NCI-H345 treated with DMSO at 0.1 percent for 48 hours (cell line): ENCODE results near the gene HELZ.
"Not testable (repeated sequence)": the region's sequence is repeated elsewhere in the genome, so short reads cannot be mapped to it uniquely, and the experiment has no call there.

Source experiments
- DNase-seq: peaks from one replicate; lab custom pipeline; 2025; ENCODE audit not compliant: unreplicated experiment; lab: John Stamatoyannopoulos, UW

HELZ gene

GRCh38 chr17:67265436-67266019 lies 20.5 kb upstream of the HELZ start:
- DNase-seq = no peak

- no peak for DNase-seq
Measured at GRCh38 chr17:67262435-67263117, 17.6 kb upstream of the HELZ start.

- DNase-seq = no peak
Measured at GRCh38 chr17:67260170-67260987, 15.4 kb upstream of the HELZ start.

GRCh38 chr17:67258821-67259468 lies 13.9 kb upstream of the HELZ start:
- DNase-seq = no peak

GRCh38 chr17:67256075-67256732 lies 11.2 kb upstream of the HELZ start:
- no peak for DNase-seq

GRCh38 chr17:67253384-67253783 lies 8.4 kb upstream of the HELZ start:
- DNase-seq = no peak

- not testable (repeated sequence) for DNase-seq
Measured at GRCh38 chr17:67251586-67251985, 6.6 kb upstream of the HELZ start.

- no peak for DNase-seq
Measured at GRCh38 chr17:67248291-67248690, 3.3 kb upstream of the HELZ start.

GRCh38 chr17:67247416-67247900 lies 2.5 kb upstream of the HELZ start:
- no peak for DNase-seq

- no peak for DNase-seq
Measured at GRCh38 chr17:67246653-67247415, 1.8 kb upstream of the HELZ start.

GRCh38 chr17:67246403-67246652 lies 1.3 kb upstream of the HELZ start:
- no peak for DNase-seq

GRCh38 chr17:67245694-67246402 lies 852 bp upstream of the HELZ start:
- no peak for DNase-seq

- no peak for DNase-seq
Measured at GRCh38 chr17:67244431-67245072, 444 bp downstream of the HELZ start.

GRCh38 chr17:67243284-67243683 lies 1.7 kb downstream of the HELZ start:
- no peak for DNase-seq

- no peak for DNase-seq
Measured at GRCh38 chr17:67241719-67242341, 3.2 kb downstream of the HELZ start.

GRCh38 chr17:67239597-67239996 lies 5.4 kb downstream of the HELZ start:
- no peak for DNase-seq

- no peak for DNase-seq
Measured at GRCh38 chr17:67238991-67239390, 6.0 kb downstream of the HELZ start.

GRCh38 chr17:67232441-67232840 lies 12.6 kb downstream of the HELZ start:
- no peak for DNase-seq
